ENCODE data around the gene GSC2. TPM values are rescaled to one million over a fixed set of nuclear protein-coding genes. Genes with fewer than 3 reads are reported as not detected.
A peak's percentile ranks its signal among the peaks of the same experiment; 100 is the strongest.

Gene GSC2
- polyA plus RNA-seq, 10 donors, result not detected

DNA sequence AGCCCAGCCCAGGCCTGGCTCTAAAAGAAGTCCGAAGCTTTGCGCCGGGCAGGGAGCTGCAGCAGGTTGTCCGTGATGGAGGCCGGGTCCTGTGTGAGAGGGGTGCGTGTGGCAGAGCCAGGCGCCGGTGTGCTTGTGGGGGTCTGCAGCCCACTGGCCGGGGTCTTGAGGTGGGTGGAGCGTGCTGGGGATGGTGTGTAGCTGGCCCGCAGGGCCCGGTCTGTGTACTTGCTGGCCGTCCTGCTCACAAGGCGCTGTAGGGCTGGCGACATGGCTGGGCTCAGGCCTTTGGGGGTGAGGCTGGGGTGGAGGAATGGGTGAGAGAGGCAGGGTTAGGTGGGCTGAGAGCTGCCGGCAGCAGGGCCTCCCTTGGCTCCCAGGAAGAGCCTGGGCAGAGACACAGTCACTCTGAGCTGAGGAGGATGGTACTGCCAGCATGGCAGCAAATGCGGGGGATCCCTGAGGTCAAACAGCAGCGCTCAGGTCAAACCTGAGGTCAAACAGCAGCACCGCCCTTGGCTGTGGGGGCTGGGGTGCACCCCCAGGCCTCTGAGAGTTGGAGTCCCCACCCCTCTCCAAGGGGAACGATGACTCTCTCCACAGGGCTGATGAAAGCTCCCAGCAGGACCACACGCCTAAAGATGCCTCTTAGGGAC lies 15.8 kb downstream of the GSC2 start:
- no peak for DNase-seq

GRCh38 chr22:19133561-19133960 lies 16.5 kb downstream of the GSC2 start:
- DNase-seq, result no peak

GRCh38 chr22:19132693-19133400 lies 17.2 kb downstream of the GSC2 start:
- no peak for DNase-seq

GRCh38 chr22:19132153-19132552 lies 17.9 kb downstream of the GSC2 start:
- no peak for DNase-seq

DNA sequence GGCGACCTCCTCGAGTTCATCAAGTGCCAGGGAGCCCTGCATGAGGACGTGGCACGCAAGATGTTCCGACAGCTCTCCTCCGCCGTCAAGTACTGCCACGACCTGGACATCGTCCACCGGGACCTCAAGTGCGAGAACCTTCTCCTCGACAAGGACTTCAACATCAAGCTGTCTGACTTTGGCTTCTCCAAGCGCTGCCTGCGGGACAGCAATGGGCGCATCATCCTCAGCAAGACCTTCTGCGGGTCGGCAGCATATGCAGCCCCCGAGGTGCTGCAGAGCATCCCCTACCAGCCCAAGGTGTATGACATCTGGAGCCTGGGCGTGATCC lies 18.4 kb downstream of the GSC2 start:
- no peak for DNase-seq

- no peak for DNase-seq
Measured at GRCh38 chr22:19130959-19131684, 19.0 kb downstream of the GSC2 start, which contains the start of gene TSSK2. Gene TSSK2, plus strand, starts transcription at chr22:19131308. Its CDS starts 92 bp downstream, at chr22:19131400.

- DNase-seq, result no peak
Measured at GRCh38 chr22:19129871-19130270, 20.2 kb downstream of the GSC2 start.

DNA sequence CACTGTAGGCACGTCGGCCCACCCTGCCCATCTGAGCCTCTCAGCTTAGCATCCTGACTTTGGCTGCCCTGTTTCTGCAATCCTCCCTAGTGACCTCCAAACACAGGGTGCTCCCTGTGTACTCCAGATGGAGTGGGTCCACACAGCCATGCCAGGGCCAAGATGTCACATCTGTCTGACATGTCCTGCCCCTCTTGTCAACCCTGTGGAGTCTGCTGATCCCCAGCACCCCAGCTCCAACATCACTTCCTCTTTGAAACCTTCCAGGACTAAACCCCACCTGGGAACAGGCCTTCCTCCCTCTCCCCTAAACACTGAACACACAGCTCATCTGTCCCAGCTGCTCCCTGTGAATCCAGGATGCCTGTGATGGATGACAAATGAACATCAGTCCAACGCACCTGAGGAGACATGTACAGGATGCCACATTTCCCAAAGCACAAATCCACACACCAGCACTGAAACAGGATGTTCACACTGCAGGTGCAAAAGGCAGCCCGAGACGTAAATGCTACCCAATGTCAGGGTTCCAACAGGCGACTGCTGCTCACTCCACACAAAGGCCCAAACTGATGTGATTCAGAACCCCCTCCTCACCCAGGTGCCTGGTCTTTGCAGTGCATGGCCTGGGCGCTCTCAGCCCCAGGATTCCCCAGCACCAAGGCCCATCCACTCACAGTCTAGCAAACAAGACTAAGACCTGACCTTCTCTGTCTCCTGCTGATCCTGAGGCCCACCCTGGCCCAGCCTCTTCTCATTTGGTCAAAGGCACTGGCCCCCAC lies 21.0 kb downstream of the GSC2 start:
- DNase-seq, result no peak

- no peak for DNase-seq
Measured at GRCh38 chr22:19128009-19128401, 22.1 kb downstream of the GSC2 start.

DNA sequence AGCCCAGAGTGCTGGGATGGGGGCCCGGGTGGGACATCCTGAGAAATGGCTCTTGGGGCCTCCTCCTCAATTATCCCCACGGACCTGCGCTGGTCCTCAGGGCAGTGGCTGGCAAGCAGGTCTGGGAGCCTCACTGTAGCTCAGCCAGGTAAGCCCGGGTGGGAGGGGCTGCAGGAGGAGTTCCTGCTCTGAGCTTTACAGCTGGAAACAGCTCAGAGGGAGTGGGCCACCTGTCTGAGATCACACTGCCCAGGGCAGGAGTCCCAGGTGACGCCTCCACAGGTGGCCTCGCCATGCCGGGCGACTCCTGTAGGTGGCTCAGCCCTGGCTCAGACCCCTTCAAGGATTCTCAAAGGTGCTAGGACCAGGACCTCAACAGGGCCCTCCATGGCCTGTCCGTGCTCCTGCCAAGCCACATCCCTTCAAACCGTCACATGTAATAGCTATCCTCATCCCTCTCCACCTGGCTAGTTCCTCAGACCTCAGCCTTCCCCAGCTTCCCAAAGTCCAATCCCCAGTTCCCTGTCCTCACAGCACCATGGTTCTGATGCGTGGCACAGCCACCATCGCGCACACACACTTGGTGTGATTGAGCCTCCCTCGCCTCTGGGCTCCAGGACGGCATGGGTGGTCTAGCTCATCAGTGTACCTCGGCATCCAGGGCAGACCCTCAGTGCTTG lies 22.6 kb downstream of the GSC2 start:
- DNase-seq, result no peak

- DNase-seq, result no peak
Measured at GRCh38 chr22:19126309-19127273, 23.5 kb downstream of the GSC2 start.

DNA sequence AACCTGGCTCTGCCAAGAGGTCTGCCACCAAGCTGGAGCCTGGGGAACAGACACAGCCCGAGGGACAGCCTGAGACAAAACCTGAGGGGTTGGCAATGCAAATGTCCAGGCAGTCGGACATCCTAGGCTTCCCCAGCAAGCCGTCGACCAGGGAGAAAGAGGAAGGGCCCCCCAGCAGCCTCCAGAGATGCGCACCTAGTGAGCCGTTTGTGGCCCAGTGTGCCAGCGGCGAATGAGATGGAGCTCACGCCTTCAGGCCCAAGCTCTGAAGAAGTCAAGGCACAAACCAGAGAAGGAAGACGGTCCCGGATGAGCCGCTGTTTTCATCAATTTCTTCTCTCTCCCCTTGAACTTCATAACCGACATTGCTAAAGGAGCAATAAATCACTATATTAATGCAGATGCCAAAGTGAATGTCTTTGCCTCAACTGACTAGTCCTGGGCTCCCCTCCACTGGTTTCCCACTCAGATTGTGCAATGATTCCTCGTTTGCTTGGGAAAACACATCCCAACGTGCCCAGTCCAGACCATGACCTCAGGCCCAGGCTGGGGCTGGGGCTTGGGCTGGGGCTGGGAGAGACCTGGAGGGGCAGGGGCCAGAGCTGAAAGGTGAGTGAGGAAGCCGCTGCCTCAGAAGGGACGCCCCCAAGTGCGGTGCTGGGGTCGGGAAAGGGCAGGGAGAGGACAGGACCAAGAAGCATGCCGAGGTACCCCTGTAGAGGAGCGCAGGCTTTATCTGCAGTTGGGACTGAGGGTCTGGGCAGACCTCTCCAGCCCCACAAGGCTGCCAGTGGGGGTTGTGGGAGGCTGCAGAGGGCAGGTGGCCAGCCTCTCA lies 24.4 kb downstream of the GSC2 start:
- DNase-seq, result no peak

GRCh38 chr22:19125011-19125410 lies 25.1 kb downstream of the GSC2 start:
- no peak for DNase-seq

DNA sequence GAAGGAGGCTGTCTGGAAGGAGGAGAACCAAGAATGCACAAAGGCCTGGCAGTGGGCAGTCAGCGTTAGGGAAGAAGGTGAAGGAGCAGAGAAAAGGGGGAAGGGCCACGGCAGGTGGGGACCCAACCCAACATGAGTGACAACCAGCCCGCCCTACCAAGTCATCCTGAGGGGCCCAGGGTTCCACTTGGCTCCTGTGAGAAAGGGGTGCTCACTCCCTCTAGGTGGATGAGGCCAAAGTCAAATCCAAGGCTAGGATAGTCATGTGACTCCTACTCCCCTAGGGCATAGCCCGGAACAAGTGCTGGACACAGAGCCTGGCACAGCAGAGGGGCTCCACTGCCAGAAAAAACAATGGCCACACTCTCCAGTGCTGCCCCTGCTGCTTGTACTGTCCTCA lies 25.7 kb downstream of the GSC2 start:
- DNase-seq, result no peak

GRCh38 chr22:19123936-19124335 lies 26.2 kb downstream of the GSC2 start:
- no peak for DNase-seq

DNA sequence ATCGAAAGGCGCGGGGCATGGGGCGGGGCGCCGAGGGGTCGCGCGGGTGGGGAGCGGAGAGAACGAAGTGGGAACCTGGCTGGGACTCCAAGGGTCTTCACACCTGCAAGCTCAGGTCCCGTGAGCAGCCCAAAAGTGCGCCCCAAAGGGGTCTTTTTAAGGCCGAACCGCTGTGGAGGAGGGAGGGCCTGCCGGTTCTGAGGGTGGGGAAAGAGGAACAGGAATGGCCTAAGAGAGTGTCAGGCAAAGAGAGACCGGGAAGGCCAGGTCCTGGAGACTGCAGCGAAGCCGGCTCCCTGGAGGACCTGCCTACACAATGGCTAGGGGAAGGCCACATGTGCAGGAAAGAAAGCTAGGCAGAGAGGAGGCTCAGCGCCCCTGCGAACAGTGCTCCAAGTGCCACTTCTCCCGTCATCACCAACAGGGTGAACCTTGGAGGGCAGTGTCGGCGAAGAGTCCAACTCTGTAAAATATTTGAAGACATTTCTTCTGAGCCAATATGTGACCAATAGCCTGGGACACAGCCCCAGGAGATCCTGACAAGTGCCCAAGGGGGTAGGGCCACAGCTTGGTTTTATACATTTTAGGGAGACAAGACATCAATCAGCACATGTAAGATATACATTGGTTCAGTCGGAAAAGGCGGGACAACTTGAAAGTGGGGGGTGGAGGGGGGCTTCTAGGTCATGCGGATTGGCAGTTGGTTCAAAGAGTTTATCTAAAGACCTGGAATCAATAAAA lies 27.2 kb downstream of the GSC2 start:
- DNase-seq, result no peak

DNA sequence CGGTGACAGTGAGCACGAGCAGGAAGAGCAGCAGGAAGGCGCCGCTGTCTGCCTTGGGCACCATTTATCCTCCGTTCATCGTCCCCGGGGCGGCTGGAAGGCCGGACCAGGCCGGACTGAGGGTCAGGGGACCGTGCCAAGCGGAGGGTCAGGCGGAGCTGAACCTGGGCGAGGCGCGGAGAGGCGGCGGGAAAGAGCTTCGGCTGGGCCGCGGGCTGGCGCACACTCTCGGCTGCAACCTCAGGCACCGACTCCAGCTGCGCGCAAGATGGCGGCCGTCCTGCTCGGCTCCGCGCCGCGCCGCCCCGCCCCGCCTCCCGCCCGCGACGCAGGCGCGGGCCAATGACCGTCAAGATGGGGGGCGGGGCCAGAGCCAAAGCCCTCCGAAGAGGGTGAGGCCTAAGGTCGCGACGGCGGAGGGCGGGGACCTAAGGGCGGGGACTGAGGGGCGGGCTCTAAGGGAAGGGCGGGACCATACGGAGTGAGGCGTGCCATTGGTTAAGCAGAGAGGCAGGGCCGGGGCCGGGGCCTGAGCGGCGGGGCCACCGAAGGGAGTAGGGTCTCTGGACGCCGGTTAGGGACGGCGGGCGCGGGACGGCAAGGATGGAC lies 27.8 kb downstream of the GSC2 start, which contains the start of gene DGCR2:
Gene DGCR2, minus strand, starts transcription at position 270 of the 609 bp plus-strand sequence. Its CDS starts 206 bp downstream, at position 64.
- peak; percentile 98 for DNase-seq

GRCh38 chr22:19121631-19122142 lies 28.4 kb downstream of the GSC2 start:
- peak in 2 of 3 donors; percentile 38 to 73 for DNase-seq

Measured in muscle of back (tissue), 11 donors.